ENCODE results near the gene EZH1. TPM values are rescaled to one million over a fixed set of nuclear protein-coding genes. Genes with fewer than 3 reads are reported as not detected.

EZH1 gene
- total and polyA plus RNA-seq, 2 of the 4 experiments (the other 2 are of a cell fraction) = 17.6 to 27.3 TPM

DNA sequence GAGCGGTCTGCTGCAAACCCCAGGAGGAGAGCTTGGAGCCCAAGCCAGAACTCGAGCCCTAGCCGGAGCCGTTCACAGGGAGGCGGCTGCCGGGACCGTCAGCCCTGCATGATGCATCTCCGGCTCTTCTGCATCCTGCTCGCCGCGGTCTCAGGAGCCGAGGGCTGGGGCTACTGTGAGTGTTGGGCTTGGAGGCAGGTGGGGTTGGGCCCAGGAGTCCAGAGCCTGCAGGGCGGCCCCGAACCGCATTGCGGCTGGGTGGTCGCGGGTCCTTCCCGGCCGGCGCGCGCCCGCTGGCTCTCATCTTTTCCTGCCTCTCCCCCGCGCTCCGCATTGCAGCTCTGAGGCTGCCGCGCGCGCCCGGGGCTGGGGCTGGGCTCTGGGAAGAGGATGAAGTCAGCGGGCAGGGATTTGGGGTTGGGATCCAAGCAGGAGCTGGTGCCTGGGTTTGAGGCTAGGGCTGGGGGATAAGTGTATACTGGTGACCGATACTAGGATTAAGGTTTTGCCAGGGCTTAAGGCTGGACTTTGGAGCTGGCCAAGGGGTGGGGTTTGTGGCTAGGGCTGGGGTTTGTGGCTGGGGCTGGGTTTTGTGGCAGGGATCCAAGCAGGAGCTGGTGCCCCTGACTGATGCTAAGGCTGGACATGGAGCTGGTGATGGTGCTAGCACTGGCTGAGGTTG, 62.0 kb downstream of the EZH1 start:
- H4K5ac ChIP-seq (ENCODE audit: low read depth, low read length) = peak overlapping the region; percentile 17
- ATAC-seq (ENCODE audit: low read depth) (peak; percentile 35), DNase-seq (peak; percentile 45)
- H3K9ac ChIP-seq (ENCODE audit: low read depth, low read length) = peak overlapping the region; percentile 84
- no TSS peak for BruUV-seq (replicated peaks)
- H2BK120ac ChIP-seq (ENCODE audit: low read depth, low read length) = peak overlapping the region; percentile 73
- H4K8ac ChIP-seq (ENCODE audit: low read depth in 2 of 2, low read length in 2 of 2) = peak overlapping the region; percentile 55 to 86; a peak in 2 of 4 replicates
- WGBS, 2 experiments (ENCODE audit: extremely low coverage in 2 of 2, insufficient read length in 1 of 2) = 0% methylated on average over 20 of the region's 34 CpGs; no CpG with 5 or more reads in 1 of the 2 experiments
- peak overlapping the region; percentile 85; the same call in 1 of the 3 replicates for H2BK15ac ChIP-seq (ENCODE audit: low read depth, low read length)
- no peak overlapping the region for H2BK20ac ChIP-seq (ENCODE audit: low read depth, low read length)
- H3K4me3 ChIP-seq (ENCODE audit: insufficient read depth, low read depth, low read length) = peak overlapping the region; percentile 62
- H3K36me3 ChIP-seq (ENCODE audit: control insufficient read depth, insufficient read depth, low read length) = peaks cover 29% of the 10 kb centered on the region
- H3K27me3 ChIP-seq (ENCODE audit: control insufficient read depth, insufficient read depth, low read length) = no peaks in the 10 kb centered on the region
- dilution Hi-C loops (cut with HindIII; ENCODE audit: low sequenced_read_pairs, unreplicated experiment) (no loop called here), in situ Hi-C loops (cut with MboI; ENCODE audit: low sequenced_read_pairs) (loop anchor here (5.0 to 25.0 kb wide), 2 partner anchors 106 to 629 kb away; partner anchors contain the start of gene PSMC3IP), intact Hi-C loops (cut with micrococcal nuclease) (no loop called here)
- H2BK5ac ChIP-seq (ENCODE audit: low read depth, low read length, poor library complexity, severe bottlenecking) = peak overlapping the region; percentile 70
- H3K4ac ChIP-seq (ENCODE audit: low read depth, low read length) = peak overlapping the region; percentile 72
- TF ChIP-seq CHD1 (IDR thresholded peaks at IDR 0.05; ENCODE audit: low read depth, low read length) (no peak), MAFK (IDR thresholded peaks at IDR 0.05; ENCODE audit: low read depth, low read length) (no peak), MXI1 (IDR thresholded peaks at IDR 0.05; ENCODE audit: borderline replicate concordance, low read depth, low read length) (0 out of 2 replicates have a peak, but pooled peaks have one; percentile 26), CEBPB (IDR thresholded peaks at IDR 0.05; ENCODE audit: low read depth, low read length) (no peak)
- H3K27ac ChIP-seq (ENCODE audit: insufficient read depth, low read length) = peak overlapping the region; percentile 87
- H3K9me3 ChIP-seq (ENCODE audit: control insufficient read depth, insufficient read depth, low read length) = no peaks in the 10 kb centered on the region
- peak overlapping the region; percentile 80 for H3K14ac ChIP-seq (replicated peaks; ENCODE audit: low read depth, low read length)
- peak overlapping the region; percentile 74 for H2AK5ac ChIP-seq (ENCODE audit: low read depth, low read length)
- H3K23ac ChIP-seq (ENCODE audit: low read depth, low read length) = peak overlapping the region; percentile 94
- peaks cover 26% of the 10 kb centered on the region for H3K4me1 ChIP-seq (ENCODE audit: control insufficient read depth, insufficient read depth, low read length)
- H3K79me1 ChIP-seq (ENCODE audit: low read depth in 1 of 2, low read length in 2 of 2) = peaks cover 7 to 46% of the 10 kb centered on the region in 2 experiments
- peak overlapping the region; percentile 41; the same call in 1 of the 2 replicates for H3K56ac ChIP-seq (ENCODE audit: extremely low read depth, insufficient read depth, low read length)
- peak overlapping the region; percentile 93 for H2AK9ac ChIP-seq (replicated peaks; ENCODE audit: low read depth, low read length, poor library complexity)
- ChIA-PET POLR2A (ENCODE audit: unreplicated experiment) (interaction anchor here (0.7 kb wide), 1 partner anchor 862 kb away, joined by 3 read pairs; no protein-coding TSS in a partner anchor), CTCF (interaction anchor here (0.6 to 0.8 kb wide), 2 partner anchors 59 to 104 kb away, joined by 3 read pairs; no protein-coding TSS in a partner anchor)
- H3K9me1 ChIP-seq (ENCODE audit: insufficient read depth, low read length) = peaks cover 21% of the 10 kb centered on the region
- H3K4me2 ChIP-seq (ENCODE audit: low read depth, low read length) = peak overlapping the region; percentile 87
- peak overlapping the region; percentile 95 for H2AFZ ChIP-seq (replicated peaks; ENCODE audit: low read length, poor library complexity)
- 0 out of 2 replicates have a peak, but pooled peaks cover 8% of the 10 kb centered on the region for H4K20me1 ChIP-seq (ENCODE audit: insufficient read depth, low read length)
- H4K91ac ChIP-seq (ENCODE audit: insufficient read depth, low read depth, low read length) = peak overlapping the region; percentile 84
- H3K18ac ChIP-seq (ENCODE audit: low read depth, low read length) = peak overlapping the region; percentile 45

All from IMR-90 (cell line).